KMS-11 (cell line): ENCODE results near the gene KLF8.

ENCODE experiments used
- H2AFZ ChIP-seq: fragments of 200-600 bp; sonication (generic); 2 replicates; pipeline ENCODE4 v1.6.1; 2016; ENCODE audit warnings: antibody characterized with exemption, mixed run types, low read depth
- H3K27ac ChIP-seq: fragments of 200-600 bp; sonication (generic); 2 replicates; pipeline ENCODE4 v1.6.1; 2016; ENCODE audit warnings: mild to moderate bottlenecking, mixed run types
- H3K27me3 ChIP-seq: fragments of 200-600 bp; sonication (generic); 2 replicates; pipeline ENCODE4 v1.6.1; 2017; ENCODE audit warnings: mild to moderate bottlenecking, low read depth, mixed run types, moderate library complexity; ENCODE audit not compliant: insufficient read depth
- H3K36me3 ChIP-seq: fragments of 200-600 bp; sonication (generic); 2 replicates; pipeline ENCODE4 v1.6.1; 2017; ENCODE audit warnings: mild to moderate bottlenecking, mixed run types; ENCODE audit not compliant: insufficient read depth
- H3K4me1 ChIP-seq: fragments of 200-600 bp; sonication (generic); 2 replicates; pipeline ENCODE4 v1.6.1; 2016; ENCODE audit warnings: mild to moderate bottlenecking, low read depth, mixed run types; ENCODE audit not compliant: poor library complexity, severe bottlenecking
- H3K4me2 ChIP-seq: fragments of 200-600 bp; sonication (generic); 2 replicates; pipeline ENCODE4 v1.7.0; 2016; ENCODE audit warnings: mild to moderate bottlenecking, mixed run types
- H3K4me3 ChIP-seq: fragments of 200-600 bp; sonication (generic); IDR thresholded peaks from 2 replicates; pipeline ENCODE4 v1.6.1; 2017; ENCODE audit warnings: low read depth, low read length, mixed read lengths; ENCODE audit not compliant: insufficient read depth
- H3K79me2 ChIP-seq: fragments of 200-600 bp; sonication (generic); 2 replicates; pipeline ENCODE4 v1.6.1; 2016; ENCODE audit warnings: low read depth, mixed run types; ENCODE audit not compliant: insufficient read depth
- H3K9ac ChIP-seq: fragments of 200-600 bp; sonication (generic); 2 replicates; pipeline ENCODE4 v1.6.1; 2016; ENCODE audit warnings: mild to moderate bottlenecking, mixed run types
- H4K20me1 ChIP-seq: fragments of 200-600 bp; sonication (generic); 2 replicates; pipeline ENCODE4 v1.6.1; 2016; ENCODE audit warnings: mild to moderate bottlenecking, mixed run types; ENCODE audit not compliant: insufficient read depth
- CTCF ChIP-seq: fragments of 200-600 bp; sonication (generic); conservative IDR thresholded peaks from 2 replicates; pipeline ENCODE4 v1.6.1; 2017; ENCODE audit warnings: low read depth, mild to moderate bottlenecking, antibody characterized with exemption, low read length, moderate library complexity, mixed read lengths

KLF8 gene

GRCh38 chrX:56231537-56232090 is 542 bp upstream of the KLF8 start:
- no peaks in the 10 kb centered on the region for H3K27me3 ChIP-seq
- H3K27ac ChIP-seq = no peak overlapping the region
- no peak for TF ChIP-seq CTCF
- no peaks in the 10 kb centered on the region for H4K20me1 ChIP-seq
- H3K4me2 ChIP-seq = no peak overlapping the region
- H2AFZ ChIP-seq = no peak overlapping the region
- H3K79me2 ChIP-seq = no peaks in the 10 kb centered on the region
- H3K4me1 ChIP-seq = no peaks in the 10 kb centered on the region
- no peak overlapping the region for H3K4me3 ChIP-seq
- H3K9ac ChIP-seq = no peak overlapping the region
- H3K36me3 ChIP-seq = no peaks in the 10 kb centered on the region

GRCh38 chrX:56233100-56233499 is 944 bp downstream of the KLF8 start:
- Histone ChIP-seq H3K36me3 (no peaks in the 10 kb centered on the region), H3K4me2 (no peak overlapping the region), H3K79me2 (no peaks in the 10 kb centered on the region), H4K20me1 (no peaks in the 10 kb centered on the region), H3K27me3 (no peaks in the 10 kb centered on the region), H3K4me3 (no peak overlapping the region), H3K27ac (no peak overlapping the region), H2AFZ (no peak overlapping the region), H3K9ac (no peak overlapping the region), H3K4me1 (no peaks in the 10 kb centered on the region)
- no peak for TF ChIP-seq CTCF

DNA sequence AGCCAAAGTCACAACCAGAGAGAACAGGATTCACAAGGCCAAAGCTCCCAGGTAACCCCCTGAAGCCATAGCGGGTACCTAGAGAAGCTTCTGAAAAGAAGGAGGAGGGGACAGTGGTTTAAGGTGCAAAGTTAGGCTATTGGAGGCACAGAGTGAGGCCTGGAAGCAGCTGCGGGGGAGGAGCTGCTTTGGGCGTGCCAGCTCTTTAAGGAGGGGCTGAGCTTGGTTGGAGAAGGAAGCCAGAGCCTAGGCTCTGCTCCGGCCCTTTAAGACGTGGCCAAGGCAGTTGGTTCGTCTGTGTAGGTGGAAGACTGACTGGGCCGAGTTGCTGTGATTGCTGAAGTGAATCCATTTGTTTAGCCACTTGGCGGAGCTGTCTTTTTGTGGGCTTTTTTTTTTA is 1.5 kb downstream of the KLF8 start:
- Histone ChIP-seq H3K9ac (no peak overlapping the region), H3K36me3 (no peaks in the 10 kb centered on the region), H3K4me1 (no peaks in the 10 kb centered on the region), H3K27me3 (no peaks in the 10 kb centered on the region), H3K27ac (no peak overlapping the region), H3K4me3 (no peak overlapping the region), H2AFZ (no peak overlapping the region), H3K4me2 (no peak overlapping the region), H4K20me1 (no peaks in the 10 kb centered on the region), H3K79me2 (no peaks in the 10 kb centered on the region)
- TF ChIP-seq CTCF = no peak

DNA sequence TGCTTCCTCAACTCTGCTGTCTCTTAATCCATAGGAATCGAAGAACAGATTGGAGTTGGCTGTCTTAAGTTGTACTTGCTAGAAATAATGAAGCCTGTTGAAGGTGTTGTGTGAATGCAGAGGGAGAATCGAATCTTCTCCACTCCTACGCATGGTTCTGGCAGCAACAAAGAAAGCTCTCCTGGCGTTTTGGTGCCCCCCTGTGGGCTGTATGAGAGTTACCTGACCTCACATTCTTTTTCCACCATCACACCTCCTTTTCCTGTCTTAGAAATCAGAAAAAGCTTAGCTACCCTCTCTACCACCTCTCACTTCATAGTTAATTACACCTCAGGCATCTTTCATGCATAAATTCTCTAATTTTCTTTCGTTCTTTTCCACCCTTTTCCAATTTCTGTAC is 16.3 kb downstream of the KLF8 start:
- no peak overlapping the region for H3K9ac ChIP-seq
- no peak overlapping the region for H3K27ac ChIP-seq
- H3K27me3 ChIP-seq = no peaks in the 10 kb centered on the region
- H3K4me1 ChIP-seq = no peaks in the 10 kb centered on the region
- H3K4me3 ChIP-seq = no peak overlapping the region
- no peaks in the 10 kb centered on the region for H4K20me1 ChIP-seq
- H2AFZ ChIP-seq = peak overlapping the region; percentile 15; the same call in 1 of the 2 replicates
- H3K36me3 ChIP-seq = no peaks in the 10 kb centered on the region
- no peaks in the 10 kb centered on the region for H3K79me2 ChIP-seq
- H3K4me2 ChIP-seq = no peak overlapping the region
- peak; percentile 79 for TF ChIP-seq CTCF
